ENCODE results near the gene IPO7. TPM values are rescaled to one million over a fixed set of nuclear protein-coding genes. Genes with fewer than 3 reads are reported as not detected.

The IPO7 gene
- total RNA-seq, 6 donors from 2014 or later: 37.7 to 184 (median 94.8) TPM

DNA sequence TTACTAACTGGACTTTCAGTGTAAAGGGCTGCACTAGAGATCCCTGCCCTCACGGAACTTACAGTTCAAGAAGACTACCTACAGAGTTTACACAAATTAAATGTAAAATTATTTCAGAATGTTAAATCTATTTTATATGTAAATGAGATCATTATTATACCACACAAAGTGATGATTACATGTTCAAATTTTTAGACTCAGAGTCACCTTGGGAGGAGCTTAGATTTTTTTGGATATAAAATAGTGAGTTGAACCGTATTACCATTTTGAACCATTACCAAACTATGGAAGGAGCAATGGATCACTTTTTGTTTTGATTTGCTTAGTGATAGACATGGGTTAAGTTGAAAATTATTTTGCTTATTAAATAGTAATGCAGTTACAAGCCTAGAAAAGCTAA is 1.6 kb downstream of the IPO7 start:
- DNase-seq (no peak), ATAC-seq (ENCODE audit: low FRiP score in 2 of 2) (no peak)
- TF ChIP-seq POLR2AphosphoS5 (IDR thresholded peaks at IDR 0.05): no peak
- no peak for TF ChIP-seq CTCF (IDR thresholded peaks at IDR 0.05)
- Histone ChIP-seq H3K4me3 (peak overlapping the region in 3 of 4 donors; percentile 84 to 93 (median 87)), H3K36me3 (peaks cover 0 to 5% (median 2%) of the 10 kb centered on the region in 4 donors), H3K9me3 (no peaks in the 10 kb centered on the region), H3K27ac (peak overlapping the region in 3 of 4 donors; percentile 93 to 98 (median 93)), H3K27me3 (no peaks in the 10 kb centered on the region), H3K4me1 (peaks cover 22 to 39% (median 28%) of the 10 kb centered on the region in 4 donors)
- WGBS, 2 donors: 72 to 73% methylated on average over 2 of the region's 2 CpGs

GRCh38 chr11:9386901-9387300 is 2.4 kb downstream of the IPO7 start:
- Histone ChIP-seq H3K27me3 (no peaks in the 10 kb centered on the region), H3K4me3 (no peak overlapping the region), H3K36me3 (peaks cover 0 to 7% (median 2%) of the 10 kb centered on the region in 4 donors), H3K9me3 (no peaks in the 10 kb centered on the region), H3K4me1 (peaks cover 22 to 46% (median 30%) of the 10 kb centered on the region in 4 donors), H3K27ac (no peak overlapping the region)
- 26 to 29% methylated on average over 1 of the region's 1 CpG for WGBS, 2 donors
- DNase-seq: no peak
- ATAC-seq (ENCODE audit: low FRiP score in 2 of 2): no peak
- TF ChIP-seq POLR2A (IDR thresholded peaks at IDR 0.05): no peak
- TF ChIP-seq EP300 (IDR thresholded peaks at IDR 0.05): no peak
- no peak for TF ChIP-seq POLR2AphosphoS5 (IDR thresholded peaks at IDR 0.05)
- no peak for TF ChIP-seq CTCF (IDR thresholded peaks at IDR 0.05)

DNA sequence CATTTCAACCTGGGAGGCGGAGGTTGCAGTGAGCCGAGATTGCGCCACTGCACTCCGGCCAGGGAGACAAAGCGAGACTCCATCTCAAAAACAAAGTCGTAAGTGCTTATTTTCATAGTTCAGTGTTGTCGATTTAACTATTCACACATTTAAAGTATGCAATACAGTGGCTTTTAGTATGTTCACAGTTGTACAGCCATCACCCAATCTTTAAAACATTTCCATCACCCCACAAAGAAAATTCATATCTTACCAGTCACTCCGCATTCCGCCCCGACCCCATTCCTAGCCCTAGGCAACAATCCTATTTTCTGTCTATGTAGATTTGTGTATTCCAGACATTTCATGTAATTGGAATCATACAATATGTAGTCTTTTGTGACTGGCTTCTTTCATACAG is 11.9 kb downstream of the IPO7 start:
- H3K27me3 ChIP-seq: no peaks in the 10 kb centered on the region
- no peak overlapping the region for H3K27ac ChIP-seq
- no peaks in the 10 kb centered on the region for H3K9me3 ChIP-seq
- peaks cover 0 to 3% (median 0%) of the 10 kb centered on the region in 4 donors for H3K36me3 ChIP-seq
- H3K4me3 ChIP-seq: no peak overlapping the region
- ATAC-seq (ENCODE audit: low FRiP score in 2 of 2) (no peak), DNase-seq (no peak)
- peaks cover 0 to 29% (median 13%) of the 10 kb centered on the region in 4 donors for H3K4me1 ChIP-seq
- 93 to 95% methylated on average over 10 of the region's 10 CpGs for WGBS, 2 donors
- no peak for TF ChIP-seq POLR2AphosphoS5 (IDR thresholded peaks at IDR 0.05)
- TF ChIP-seq EP300 (IDR thresholded peaks at IDR 0.05): no peak
- TF ChIP-seq POLR2A (IDR thresholded peaks at IDR 0.05): no peak
- no peak for TF ChIP-seq CTCF (IDR thresholded peaks at IDR 0.05)

DNA sequence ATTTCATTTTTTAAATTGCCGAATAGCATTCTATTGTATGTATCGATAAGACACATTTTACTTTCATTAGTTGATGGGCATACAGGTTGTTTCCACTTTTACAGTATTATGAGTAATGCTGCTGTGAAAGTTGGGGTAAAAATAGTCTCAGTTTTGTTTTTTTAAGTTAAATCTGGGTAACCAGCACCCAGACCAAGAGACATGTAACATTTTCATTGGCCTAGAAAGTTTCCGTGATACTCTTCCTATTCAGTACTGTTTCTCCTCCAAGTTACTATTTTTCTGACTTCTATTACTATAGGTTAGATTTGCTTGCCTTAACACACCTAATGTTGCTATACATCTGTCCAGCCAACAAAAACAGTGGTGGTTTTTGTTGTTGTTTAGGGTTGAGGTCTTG is 12.3 kb downstream of the IPO7 start:
- Histone ChIP-seq H3K36me3 (no peaks in the 10 kb centered on the region), H3K4me3 (no peak overlapping the region), H3K9me3 (no peaks in the 10 kb centered on the region), H3K27ac (no peak overlapping the region), H3K4me1 (peaks cover 0 to 24% (median 12%) of the 10 kb centered on the region in 4 donors), H3K27me3 (no peaks in the 10 kb centered on the region)
- WGBS, 2 donors: 96 to 98% methylated on average over 3 of the region's 3 CpGs
- ATAC-seq (ENCODE audit: low FRiP score in 2 of 2): no peak
- TF ChIP-seq POLR2A (IDR thresholded peaks at IDR 0.05) (no peak), EP300 (IDR thresholded peaks at IDR 0.05) (no peak), POLR2AphosphoS5 (IDR thresholded peaks at IDR 0.05) (no peak), CTCF (IDR thresholded peaks at IDR 0.05) (no peak)
- no peak for DNase-seq

Measured in upper lobe of left lung (tissue), 6 donors.